Thyroid gland (tissue), 4 donors: ENCODE results near the gene ENOX1.

Source experiments
- POLR2A ChIP-seq, 2 donors: fragments of 450-650 bp; IDR thresholded peaks; one replicate each; pipeline ENCODE4 v1.6.1; 2017; ENCODE audit warnings: antibody characterized with exemption in 2 of 2, mild to moderate bottlenecking in 2 of 2, moderate library complexity in 1 of 2
- TF ChIP-seq, protein P1 (sequence below), 6 experiments: fragments of 200-600 bp in 3 of 6; fragments of 450-650 bp in 3 of 6; sonication (generic) in 3 of 6; IDR thresholded peaks; one replicate each; pipeline ENCODE4 v1.5.1; 2016 to 2019; ENCODE audit warnings: antibody characterized with exemption in 6 of 6, mild to moderate bottlenecking in 2 of 6, inconsistent platforms in 1 of 6, moderate library complexity in 1 of 6

DNA sequence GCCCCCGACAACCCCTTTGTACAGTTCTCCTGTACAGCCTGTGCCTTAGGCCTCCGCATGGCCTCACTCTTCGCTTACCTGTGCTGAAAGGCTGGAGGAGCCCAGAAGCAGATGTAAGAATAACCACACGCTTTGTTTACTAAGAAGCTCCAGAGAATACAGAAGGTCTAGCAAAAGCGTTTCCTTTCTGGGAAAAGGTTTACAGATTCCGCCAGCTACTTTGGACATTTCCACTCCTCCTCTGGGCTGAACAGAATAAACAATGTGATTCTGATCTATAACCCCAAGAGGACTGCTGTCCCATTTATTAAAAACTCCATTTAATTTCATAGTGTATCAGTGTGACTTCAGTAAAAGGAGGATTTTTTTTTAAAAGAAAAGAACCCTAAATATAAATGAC lies 424.2 kb downstream of the ENOX1 start:
- no peak for TF ChIP-seq POLR2A (IDR thresholded peaks at IDR 0.05)
- TF ChIP-seq, protein P1, sequence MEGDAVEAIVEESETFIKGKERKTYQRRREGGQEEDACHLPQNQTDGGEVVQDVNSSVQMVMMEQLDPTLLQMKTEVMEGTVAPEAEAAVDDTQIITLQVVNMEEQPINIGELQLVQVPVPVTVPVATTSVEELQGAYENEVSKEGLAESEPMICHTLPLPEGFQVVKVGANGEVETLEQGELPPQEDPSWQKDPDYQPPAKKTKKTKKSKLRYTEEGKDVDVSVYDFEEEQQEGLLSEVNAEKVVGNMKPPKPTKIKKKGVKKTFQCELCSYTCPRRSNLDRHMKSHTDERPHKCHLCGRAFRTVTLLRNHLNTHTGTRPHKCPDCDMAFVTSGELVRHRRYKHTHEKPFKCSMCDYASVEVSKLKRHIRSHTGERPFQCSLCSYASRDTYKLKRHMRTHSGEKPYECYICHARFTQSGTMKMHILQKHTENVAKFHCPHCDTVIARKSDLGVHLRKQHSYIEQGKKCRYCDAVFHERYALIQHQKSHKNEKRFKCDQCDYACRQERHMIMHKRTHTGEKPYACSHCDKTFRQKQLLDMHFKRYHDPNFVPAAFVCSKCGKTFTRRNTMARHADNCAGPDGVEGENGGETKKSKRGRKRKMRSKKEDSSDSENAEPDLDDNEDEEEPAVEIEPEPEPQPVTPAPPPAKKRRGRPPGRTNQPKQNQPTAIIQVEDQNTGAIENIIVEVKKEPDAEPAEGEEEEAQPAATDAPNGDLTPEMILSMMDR (IDR thresholded peaks at IDR 0.05), result no peak
